ENCODE results near the gene CYTH4. TPM values are rescaled to one million over a fixed set of nuclear protein-coding genes. Genes with fewer than 3 reads are reported as not detected.
"Not testable (repeated sequence)": the region's sequence is repeated elsewhere in the genome, so short reads cannot be mapped to it uniquely, and the experiment has no call there.

Gene CYTH4, protein sequence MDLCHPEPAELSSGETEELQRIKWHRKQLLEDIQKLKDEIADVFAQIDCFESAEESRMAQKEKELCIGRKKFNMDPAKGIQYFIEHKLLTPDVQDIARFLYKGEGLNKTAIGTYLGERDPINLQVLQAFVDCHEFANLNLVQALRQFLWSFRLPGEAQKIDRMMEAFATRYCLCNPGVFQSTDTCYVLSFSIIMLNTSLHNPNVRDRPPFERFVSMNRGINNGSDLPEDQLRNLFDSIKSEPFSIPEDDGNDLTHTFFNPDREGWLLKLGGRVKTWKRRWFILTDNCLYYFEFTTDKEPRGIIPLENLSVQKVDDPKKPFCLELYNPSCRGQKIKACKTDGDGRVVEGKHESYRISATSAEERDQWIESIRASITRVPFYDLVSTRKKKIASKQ
- total RNA-seq (2014; rRNA removed; shearing (Covaris generic); ENCODE audit: low replicate concordance), result 0.36 TPM in 1 of 2 replicates, not detected in the other

DNA sequence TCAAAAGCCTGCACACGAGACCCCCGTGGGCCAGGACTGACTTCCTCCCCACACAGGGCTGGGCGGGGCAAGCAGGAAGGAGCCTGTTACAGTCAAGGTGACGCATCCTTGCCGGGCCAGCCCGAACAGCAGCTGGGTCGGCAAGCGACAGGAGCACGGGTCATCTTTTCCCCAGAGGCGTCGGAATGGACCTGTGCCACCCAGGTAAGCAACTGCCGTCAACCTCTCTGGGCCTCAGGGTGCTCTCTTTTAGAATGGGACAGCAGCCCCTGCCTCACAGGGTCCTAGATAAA lies at the start of gene CYTH4:
Gene CYTH4, plus strand, starts transcription at position 124 of the 293 bp plus-strand sequence. Its CDS starts 62 bp downstream, at position 186.
- no peaks in the 10 kb centered on the region for H3K36me3 ChIP-seq
- no peak within 1 kb of the TSS for H3K4me3 ChIP-seq
- no peaks in the 10 kb centered on the region for H3K9me3 ChIP-seq
- DNase-seq, result no peak
- no peaks in the 10 kb centered on the region for H3K27me3 ChIP-seq

- DNase-seq, H3K36me3 ChIP-seq, H3K27me3 ChIP-seq, H3K9me3 ChIP-seq, H3K4me3 ChIP-seq: not testable (repeated sequence)
Observed at GRCh38 chr22:37233371-37233750, 48.9 kb upstream of the CYTH4 start.

- no peaks in the 10 kb centered on the region for H3K9me3 ChIP-seq
- no peak overlapping the region for H3K4me3 ChIP-seq
- no peaks in the 10 kb centered on the region for H3K36me3 ChIP-seq
- DNase-seq, result no peak
- H3K27me3 ChIP-seq, result no peaks in the 10 kb centered on the region
Observed at GRCh38 chr22:37233751-37234631, 48.3 kb upstream of the CYTH4 start.

- H3K9me3 ChIP-seq, result no peaks in the 10 kb centered on the region
- no peaks in the 10 kb centered on the region for H3K27me3 ChIP-seq
- H3K36me3 ChIP-seq, result no peaks in the 10 kb centered on the region
- DNase-seq, result no peak
- H3K4me3 ChIP-seq, result no peak overlapping the region
Observed at GRCh38 chr22:37234736-37235711, 47.3 kb upstream of the CYTH4 start.

GRCh38 chr22:37235897-37236607 lies 46.3 kb upstream of the CYTH4 start:
- H3K27me3 ChIP-seq, result no peaks in the 10 kb centered on the region
- no peaks in the 10 kb centered on the region for H3K36me3 ChIP-seq
- H3K4me3 ChIP-seq, result no peak overlapping the region
- H3K9me3 ChIP-seq, result no peaks in the 10 kb centered on the region
- DNase-seq, result no peak

- no peaks in the 10 kb centered on the region for H3K27me3 ChIP-seq
- no peak for DNase-seq
Observed at GRCh38 chr22:37237371-37238268, 44.7 kb upstream of the CYTH4 start.

DNA sequence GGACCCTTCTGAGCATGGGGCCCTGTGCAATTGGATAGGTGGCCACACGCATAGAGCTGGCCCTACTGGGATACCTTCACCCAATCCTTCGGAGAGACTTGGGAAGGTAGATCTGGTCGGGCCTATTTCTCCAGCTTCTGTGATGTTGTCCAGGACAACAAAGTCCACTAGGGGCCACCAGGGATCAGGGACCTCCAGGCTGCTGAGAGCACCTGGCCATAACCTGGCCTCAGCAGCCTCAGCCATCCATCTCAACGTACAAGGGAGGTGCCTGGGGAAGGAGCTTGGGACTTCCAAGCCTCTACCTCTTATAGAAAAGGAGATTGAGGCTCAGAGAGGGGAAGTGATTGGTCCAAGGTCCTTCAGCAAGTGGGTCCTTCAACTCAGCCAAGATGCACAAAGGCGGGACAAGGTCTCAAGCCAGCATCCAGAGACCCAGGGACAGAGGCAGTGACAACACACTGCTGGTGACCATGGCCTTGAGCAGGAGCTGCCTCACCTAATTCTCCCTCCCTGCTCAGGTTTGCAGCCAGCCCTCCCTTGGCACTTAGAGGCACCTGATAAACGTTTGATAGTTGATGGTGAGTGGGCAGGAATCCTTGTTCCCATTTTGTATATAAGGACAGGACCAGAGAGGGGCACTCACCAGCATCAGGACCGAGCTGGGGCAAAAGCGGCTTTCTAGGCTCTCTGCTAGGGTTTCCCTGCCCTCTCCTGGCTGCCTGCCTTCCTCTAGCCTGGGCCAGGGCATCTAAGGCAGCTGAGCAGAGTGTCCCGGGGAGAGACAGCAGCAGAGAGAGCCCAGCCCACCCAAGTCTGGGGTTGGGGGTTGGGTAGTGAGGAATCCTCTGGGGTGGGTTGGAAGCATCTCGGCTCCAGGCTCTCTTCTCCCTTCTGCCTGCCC lies 42.7 kb upstream of the CYTH4 start:
- Histone ChIP-seq H3K9me3 (no peaks in the 10 kb centered on the region), H3K4me3 (no peak overlapping the region), H3K27me3 (no peaks in the 10 kb centered on the region), H3K36me3 (no peaks in the 10 kb centered on the region)
- DNase-seq, result no peak

More at GRCh38 chr22:37237371-37238268, 44.7 kb upstream of the CYTH4 start:
- Histone ChIP-seq H3K9me3 (no peaks in the 10 kb centered on the region), H3K4me3 (no peak overlapping the region), H3K36me3 (no peaks in the 10 kb centered on the region)

DNA sequence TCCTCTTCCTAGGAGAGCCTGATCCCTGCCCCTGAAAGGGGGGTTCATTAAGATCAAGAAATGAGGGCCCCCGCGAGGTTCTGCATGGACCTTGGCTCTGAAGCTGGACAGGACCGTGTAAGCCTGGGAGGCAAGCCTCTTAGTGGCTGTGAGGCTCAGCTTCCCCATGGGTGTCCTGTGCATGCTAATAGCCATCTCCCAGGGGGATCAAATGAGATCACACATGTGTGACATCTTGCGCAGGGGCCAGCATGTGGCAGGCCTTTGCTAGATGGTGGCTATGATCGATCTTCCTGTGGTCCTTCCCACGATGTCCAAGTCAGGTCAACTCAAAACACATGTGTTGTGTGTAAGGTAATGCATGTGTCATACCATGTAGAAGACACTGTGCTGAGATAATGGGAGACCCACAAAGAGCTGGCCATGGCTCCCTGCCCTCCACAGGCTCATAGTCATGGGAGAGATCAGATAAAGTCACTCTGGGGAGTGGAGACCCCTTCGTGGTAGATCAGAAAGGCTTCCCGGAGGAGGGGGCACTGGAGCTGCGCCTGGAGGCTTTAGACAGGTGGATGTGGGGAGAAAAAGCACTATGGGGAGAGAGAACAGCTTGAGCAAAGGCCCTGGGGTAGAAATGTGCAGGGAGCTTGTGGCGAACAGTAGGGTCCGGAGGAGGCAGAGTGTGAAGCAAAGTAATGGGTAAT lies 41.9 kb upstream of the CYTH4 start:
- no peak for DNase-seq
- no peaks in the 10 kb centered on the region for H3K36me3 ChIP-seq
- no peak overlapping the region for H3K4me3 ChIP-seq
- no peaks in the 10 kb centered on the region for H3K9me3 ChIP-seq
- H3K27me3 ChIP-seq, result no peaks in the 10 kb centered on the region

DNA sequence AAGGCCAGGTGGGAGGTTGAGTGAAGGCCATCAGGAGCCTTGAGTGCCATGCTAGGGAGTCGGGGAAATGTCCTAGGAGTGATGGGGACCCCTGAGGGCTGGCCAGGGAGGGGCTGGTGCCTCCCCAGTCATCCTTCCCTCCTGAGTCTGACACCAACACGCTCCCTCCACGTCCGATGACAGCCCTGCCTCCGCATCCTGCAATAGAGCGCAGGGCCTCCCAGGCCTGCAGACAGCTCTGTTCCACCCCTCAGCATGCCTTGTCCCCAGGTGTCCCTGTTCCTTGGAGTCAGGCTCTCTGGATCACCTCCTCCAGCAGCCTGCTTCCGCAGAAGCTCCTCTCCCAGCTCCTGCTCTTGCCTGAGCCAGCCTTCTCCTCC lies 41.4 kb upstream of the CYTH4 start:
- H3K27me3 ChIP-seq, result no peaks in the 10 kb centered on the region
- H3K9me3 ChIP-seq, result no peaks in the 10 kb centered on the region
- no peaks in the 10 kb centered on the region for H3K36me3 ChIP-seq
- H3K4me3 ChIP-seq, result no peak overlapping the region
- no peak for DNase-seq

GRCh38 chr22:37241351-37242142 lies 40.8 kb upstream of the CYTH4 start:
- no peaks in the 10 kb centered on the region for H3K27me3 ChIP-seq
- no peak overlapping the region for H3K4me3 ChIP-seq
- H3K36me3 ChIP-seq, result no peaks in the 10 kb centered on the region
- DNase-seq, result no peak
- H3K9me3 ChIP-seq, result no peaks in the 10 kb centered on the region

GRCh38 chr22:37242395-37242918 lies 39.9 kb upstream of the CYTH4 start:
- no peaks in the 10 kb centered on the region for H3K9me3 ChIP-seq
- H3K27me3 ChIP-seq, result no peaks in the 10 kb centered on the region
- H3K4me3 ChIP-seq, result no peak overlapping the region
- DNase-seq, result no peak
- no peaks in the 10 kb centered on the region for H3K36me3 ChIP-seq

DNA sequence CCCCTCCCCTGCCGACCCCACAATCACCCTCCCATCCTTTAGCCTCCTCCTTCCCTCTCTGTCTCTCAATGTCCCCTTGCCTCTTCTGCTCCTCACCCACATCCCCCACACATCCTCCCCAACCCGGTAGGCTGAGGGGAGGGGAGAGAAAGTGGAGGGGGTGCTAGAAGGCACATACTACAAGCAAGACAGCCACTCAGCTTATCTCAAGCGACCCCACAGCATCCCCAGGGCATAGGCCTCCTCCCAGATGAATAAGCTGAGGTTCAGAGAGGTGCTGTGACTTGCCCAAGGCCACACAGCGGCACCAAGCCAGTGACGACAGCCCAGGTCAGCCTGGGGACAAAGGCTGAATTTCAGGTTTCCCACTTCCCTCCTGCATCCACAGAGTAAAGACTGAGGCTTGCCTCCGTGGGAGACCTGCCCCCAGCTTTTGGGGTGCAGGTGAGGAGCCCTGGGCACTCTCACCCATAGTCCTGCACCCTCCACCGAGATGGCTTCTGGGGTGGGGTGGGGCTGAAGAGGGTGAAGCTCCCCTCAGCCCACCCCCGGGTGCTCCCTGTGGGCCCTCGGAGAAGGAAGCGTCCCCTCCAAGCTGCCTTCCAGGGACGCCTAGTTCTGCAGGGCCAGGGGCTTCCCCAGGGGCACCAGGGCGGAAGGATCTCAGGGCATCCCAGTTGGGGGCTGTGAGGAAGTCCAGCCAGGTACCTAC lies 38.8 kb upstream of the CYTH4 start:
- DNase-seq, result no peak
- H3K36me3 ChIP-seq, result no peaks in the 10 kb centered on the region

More for the DNA sequence above, 38.8 kb upstream of the CYTH4 start:
- Histone ChIP-seq H3K4me3 (no peak overlapping the region), H3K9me3 (no peaks in the 10 kb centered on the region), H3K27me3 (no peaks in the 10 kb centered on the region)

Measured in MG63 (cell line).